Fibroblast of the conjunctiva (primary cell): ENCODE results near the gene PODNL1.

Experiments used
- DNase-seq: peaks from one replicate; pipeline ENCODE4 v3.0.0-alpha.2; 2010; ENCODE audit warnings: low read depth

Gene PODNL1

DNA sequence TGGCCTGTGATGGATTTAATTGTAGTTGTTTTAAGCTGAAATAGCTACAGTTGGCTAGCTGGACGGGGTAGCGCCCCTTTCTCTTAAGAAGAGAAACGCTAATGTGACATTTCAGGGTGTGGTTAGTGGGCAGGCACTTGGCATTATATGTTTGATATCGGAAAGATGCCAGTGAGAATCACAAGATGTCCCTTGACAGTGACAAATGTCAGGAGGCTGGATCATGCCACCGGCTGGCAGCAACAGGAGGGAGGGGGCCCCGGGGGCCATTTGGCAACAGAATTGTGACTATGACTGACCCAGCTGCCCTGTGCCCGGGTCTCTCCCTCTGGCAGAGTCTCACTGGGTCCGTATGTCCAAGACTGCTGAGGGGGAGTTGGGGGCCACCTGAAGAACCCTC, 18.8 kb upstream of the PODNL1 start:
- DNase-seq, result no peak

DNA sequence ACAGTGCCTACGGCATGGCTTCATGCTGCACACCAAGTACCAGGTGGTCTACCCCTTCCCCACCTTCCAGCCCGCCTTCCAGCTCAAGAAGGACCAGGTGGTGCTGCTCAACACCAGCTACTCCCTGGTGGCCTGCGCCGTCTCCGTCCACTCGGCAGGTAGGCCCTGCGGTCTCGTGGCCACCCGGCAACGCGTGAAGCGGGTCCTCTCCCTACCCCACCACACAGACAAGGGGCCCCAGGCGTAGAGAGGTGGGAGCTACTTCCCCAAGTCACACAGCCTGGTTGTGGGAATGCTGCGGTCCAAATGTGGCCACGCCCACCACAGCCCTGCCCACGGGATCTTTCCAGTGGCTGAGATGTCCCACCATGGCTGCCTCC, 18.1 kb upstream of the PODNL1 start:
- no peak for DNase-seq

DNA sequence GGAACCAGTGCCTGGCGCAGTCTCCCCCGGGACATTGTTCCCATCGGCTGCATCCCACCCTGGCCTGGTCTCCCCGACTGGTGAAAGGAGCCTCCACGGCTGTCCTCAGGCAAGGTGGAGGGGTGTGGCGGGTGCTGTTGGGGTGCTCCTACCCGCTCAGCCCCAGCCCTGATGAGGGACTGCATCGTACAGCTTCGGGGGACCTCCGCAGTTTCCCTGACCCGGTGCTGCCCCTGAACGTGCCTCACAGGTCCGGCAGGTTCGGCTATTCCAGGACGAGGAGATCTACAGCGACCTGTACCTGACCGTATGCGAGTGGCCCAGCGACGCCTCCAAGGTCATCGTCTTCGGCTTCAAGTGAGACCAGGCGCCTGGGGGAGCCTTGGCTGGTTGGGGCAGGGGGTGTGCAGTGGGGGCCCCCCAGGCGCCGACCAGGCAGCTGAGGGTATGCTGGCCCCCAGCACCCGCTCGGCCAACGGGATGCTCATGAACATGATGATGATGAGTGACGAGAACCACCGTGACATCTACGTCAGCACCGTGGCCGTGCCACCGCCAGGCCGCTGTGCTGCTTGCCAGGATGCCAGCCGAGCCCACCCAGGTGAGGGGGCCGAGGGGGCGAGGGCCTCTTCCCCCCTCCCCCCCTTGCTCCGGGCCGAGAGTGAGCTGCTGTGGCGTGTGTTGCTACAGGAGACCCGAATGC, 17.6 kb upstream of the PODNL1 start:
- DNase-seq, result no peak

DNA sequence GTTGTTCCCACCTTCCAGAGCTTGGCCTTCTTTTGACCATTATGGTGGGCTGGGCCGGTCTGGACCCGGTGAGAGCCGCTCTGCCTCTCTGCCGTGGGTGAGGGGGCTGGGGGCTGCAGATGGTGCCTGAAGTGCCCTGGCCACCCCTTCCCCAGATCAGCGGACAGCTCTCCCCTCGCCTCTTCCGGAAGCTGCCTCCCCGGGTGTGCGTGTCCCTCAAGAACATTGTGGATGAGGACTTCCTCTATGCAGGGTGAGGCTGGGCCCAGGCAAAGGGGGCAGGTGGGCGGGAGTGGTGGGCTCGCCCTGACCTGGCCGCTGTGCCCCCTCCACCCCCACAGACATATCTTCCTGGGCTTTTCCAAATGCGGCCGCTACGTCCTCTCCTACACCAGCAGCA, 16.0 kb upstream of the PODNL1 start:
- no peak for DNase-seq

DNA sequence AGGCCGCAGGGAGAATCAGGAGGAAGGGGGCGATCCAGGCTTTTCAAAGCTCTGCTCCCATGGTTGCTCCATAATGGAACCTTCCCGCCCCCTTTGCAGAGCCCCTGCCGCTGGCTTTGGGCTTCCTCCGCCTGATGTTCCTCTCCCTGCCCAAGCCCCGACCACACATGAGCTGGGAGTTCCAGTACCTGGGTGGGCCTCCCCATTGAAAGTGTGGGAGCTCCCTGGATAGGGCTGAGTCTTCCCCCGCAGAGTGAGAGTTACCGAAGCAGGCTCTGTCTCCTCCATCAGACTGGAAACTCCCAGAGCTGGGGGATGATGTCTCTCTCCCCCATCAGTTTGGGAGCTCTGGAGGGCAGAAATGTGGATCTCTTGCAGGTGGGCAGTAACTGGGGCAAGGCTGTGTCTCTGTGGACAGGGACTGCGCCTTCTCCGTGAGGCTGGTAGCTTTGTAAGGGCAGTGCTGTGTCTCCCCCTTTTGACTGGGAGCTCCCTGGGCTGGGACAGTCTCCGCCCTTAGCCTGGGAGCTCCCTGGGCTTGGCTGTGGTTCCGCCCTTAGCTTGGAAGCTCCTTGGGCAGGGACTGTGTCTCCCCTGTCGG, 14.8 kb upstream of the PODNL1 start:
- peak; percentile 27 for DNase-seq

DNA sequence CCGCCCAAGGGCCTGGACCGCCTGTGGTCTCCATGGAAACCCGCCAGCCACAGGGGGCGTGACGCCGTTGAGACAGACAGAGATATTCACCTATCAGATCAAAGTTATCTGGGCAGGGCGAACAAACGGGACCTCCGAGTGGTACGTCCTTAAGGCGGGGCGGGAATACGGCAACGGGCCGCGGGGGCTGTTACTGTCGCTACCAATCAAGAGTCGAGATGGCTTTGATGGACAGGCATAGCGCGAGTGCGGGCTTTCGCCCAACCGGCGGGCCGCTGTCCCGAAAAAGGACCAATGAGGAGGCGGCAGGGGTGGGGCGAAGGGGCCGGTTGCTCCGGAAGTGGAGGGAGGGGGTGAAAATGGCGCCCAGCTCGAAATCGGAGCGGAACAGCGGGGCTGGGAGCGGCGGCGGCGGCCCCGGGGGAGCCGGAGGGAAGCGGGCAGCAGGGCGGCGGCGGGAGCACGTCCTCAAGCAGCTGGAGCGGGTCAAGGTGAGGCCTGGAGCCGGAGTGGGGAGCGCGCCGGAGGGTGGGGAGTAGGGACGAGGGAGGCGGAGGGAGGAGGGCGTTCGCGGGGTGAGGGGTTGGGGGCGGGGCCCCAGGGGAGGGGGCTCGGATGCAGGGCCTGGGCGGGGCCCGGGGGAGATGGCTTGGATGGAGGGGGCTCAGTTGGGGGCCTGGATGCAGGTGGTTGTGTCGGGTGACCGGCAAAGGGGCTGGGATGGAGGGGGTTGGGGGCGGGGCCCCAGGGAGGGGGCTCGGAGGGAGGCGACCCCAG, 14.1 kb upstream of the PODNL1 start, which contains the start of gene DCAF15:
Gene DCAF15, plus strand, starts transcription at position 356 of the 777 bp plus-strand sequence. Its CDS starts 4 bp downstream, at position 360.
- peak; percentile 99 for DNase-seq

DNA sequence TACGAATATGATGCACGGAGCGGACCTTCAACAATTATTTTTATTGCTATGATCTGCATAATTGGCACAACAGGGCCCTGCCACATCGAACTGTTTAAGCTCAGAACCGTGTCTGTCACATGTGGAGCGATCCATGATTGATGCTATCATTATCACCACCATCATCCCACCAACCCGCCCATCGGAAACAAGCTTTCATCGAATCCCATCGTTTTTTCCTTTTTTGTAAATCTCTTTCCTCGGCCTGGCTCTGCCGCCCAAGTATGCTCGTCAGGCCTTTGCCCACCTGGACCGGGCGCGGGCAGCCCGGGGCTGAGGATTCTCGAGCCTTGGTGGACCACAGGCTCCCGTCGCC, 13.6 kb upstream of the PODNL1 start:
- no peak for DNase-seq

DNA sequence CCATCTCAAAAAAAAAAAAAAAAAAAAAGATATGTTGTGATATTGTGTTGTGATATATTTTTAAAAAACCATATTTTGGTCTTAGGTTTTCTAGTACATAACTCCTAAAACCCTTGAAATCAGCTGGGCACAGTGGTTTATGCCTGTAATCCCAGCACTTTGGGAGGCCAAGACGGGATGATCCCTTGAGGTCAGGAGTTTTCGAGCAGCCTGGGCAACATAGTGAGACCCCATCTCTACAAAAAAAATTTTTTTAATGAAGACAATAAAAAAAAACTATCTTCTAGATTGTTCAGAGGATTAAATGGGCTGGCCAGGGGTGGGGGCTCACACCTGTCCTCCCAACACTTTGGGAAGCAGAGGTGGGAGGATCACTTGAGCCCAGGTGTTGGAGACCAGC, 12.8 kb upstream of the PODNL1 start:
- no peak for DNase-seq

DNA sequence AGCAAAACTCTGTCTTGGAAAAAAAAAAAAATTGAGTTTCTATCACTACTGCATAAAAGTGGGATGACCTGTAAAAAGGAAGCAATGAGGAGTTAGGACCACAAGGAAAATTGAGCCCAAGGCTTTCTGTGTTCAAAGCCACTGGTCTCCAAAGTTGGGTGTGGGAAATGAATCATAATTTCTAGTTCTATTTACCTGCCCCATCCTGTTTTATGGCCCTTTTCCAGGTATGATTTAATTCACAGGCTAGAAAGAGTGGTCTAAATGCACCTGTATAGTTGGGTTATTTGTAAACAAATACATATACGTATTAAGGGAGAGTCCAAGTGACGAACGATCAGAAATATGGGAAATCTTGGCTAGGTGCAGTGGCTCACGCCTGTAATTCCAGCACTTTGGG, 8.2 kb upstream of the PODNL1 start:
- no peak for DNase-seq

DNA sequence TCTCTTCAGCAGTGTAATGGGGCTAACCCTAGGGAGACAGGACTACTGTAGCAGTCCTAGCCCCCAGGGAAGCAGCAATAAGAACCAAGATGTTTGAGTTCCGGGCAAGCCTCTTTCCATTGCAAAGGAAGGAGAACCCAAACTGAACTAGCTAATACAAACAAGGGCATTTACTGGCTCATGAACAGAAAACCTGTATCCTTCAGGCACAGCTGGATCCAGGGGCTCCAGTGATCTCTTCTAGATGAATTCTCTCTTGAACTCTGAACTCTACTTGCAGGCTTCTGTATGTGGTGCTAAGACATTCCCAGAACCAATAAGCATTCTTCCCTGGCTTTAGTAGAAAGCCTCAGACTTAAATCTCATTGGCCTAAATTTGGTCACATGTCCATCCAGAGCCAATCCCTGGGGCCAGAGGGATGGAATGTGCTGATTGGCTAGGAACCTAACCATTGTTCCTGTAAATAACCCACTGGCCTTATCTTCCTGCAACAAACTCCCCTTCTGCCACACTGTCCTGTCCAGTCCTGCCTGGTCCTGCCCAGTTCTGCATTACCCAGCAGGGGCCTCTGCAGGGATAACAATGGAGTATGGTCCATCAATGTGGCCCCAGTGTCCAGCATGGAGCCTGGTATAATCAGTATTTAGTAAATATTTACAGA, 3.9 kb upstream of the PODNL1 start:
- no peak for DNase-seq

DNA sequence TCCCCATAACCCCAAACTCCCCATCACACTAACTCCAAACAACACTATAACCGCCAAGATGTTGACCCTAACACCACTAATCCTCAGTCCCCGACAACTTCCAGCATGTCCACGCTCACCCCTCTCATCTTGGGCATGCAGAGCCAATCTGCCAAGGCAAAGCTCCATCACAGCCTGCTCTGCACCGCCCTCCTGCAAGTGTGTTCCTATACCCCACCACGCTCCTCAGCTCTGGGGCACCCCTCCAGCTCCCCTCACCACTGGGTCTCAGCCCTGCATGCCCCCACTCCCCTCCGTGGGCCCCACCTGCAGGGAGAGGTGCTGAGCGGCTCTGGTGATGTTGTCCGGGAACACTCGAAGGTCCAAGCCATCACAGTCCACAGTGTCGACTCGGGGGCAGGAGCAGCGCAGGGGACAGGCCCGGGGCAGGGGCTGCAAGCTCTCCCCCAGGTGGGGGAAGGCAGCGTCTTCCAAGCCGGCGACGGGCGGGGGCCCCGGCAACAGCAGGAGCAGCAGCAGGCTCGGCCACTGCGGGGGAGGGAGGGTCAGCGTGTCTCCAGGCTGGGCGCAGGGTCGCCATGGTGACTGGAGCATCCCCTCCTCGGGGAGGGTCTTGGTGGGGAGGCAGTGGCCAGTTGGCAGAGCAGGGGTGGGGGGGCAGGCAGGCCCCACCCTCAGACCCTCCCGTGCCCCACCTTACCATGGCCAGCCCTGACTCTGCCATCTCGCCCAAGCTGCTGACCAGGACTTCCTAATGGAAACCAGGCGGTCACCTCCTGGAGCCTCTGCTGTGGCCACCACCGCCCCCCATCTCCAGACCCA, 527 bp downstream of the PODNL1 start:
- DNase-seq, result no peak

DNA sequence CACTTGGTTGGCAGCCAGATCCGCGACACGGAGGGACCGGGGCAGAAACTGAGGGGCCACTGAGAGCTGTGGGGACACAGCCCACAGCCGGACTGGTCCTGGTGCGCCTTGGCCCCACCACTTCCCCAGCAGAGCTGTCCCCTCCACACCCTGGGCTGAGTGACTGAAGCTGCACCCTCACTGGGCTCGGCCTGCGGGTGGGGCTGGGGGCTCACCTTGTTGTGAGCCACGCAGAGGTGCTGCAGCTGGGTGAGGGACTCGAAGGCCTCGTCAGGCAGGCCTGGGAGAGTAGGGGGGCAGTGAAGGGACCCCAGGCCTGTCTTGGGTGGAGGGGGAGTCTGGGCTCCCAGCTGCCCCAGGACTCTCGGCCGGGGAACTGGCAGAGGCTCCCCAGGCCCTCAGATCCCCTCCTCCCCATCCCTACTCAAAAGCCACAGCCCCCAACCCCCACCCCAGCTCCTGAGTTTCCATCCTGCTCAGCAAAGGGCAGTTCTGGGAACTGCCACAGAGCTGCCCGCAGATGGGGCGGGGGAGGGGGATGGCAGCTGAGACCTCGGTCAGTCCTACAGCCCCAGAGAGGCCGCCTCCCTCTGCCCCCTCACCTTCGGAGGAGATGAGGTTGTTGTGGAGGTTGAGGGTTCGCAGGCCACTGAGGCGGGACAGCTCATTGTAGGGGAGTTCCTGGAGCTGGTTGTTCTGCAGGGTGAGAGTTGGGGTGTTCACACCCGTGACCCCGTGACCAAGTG, 2.3 kb downstream of the PODNL1 start:
- DNase-seq, result no peak

DNA sequence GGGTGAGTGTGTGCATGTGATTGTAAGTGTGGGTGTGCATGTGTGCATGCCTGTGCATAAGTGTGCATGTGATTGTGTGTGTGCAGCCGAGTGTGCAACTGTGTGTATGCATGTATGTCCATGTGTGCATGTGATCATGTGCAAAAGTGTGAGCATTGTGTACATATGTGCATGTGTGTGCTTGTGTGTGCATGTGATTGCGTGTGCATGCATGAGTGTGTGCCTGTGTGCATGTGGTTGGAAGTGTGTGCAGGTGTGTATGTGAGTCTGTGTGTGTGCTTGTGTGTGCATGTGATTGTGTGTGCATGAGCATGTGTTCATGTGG, 3.5 kb downstream of the PODNL1 start:
- DNase-seq, result no peak

DNA sequence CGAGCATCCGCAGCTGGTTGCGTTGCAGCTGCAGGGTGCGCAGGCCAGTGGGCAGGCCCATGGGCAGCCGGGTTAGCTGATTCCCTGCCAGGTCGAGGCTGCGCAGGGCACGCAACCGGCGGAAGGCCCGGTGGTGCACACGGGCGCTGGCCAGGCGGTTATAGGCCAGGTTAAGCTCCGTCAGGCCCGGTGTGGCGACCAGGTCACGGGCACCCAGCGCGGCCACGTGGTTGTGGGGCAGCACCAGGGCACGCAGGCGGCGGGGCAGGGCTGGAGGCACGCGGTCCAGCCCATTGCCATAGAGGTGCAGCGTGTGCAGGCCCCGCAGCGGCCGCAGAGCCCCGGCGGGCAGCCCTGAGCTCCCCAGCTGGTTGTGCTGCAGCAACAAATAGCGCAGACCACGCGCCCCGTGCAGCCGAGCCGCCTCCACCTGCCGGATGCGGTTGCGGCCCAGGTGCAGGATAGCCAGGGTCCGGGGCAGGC, 5.3 kb downstream of the PODNL1 start:
- DNase-seq, result no peak

DNA sequence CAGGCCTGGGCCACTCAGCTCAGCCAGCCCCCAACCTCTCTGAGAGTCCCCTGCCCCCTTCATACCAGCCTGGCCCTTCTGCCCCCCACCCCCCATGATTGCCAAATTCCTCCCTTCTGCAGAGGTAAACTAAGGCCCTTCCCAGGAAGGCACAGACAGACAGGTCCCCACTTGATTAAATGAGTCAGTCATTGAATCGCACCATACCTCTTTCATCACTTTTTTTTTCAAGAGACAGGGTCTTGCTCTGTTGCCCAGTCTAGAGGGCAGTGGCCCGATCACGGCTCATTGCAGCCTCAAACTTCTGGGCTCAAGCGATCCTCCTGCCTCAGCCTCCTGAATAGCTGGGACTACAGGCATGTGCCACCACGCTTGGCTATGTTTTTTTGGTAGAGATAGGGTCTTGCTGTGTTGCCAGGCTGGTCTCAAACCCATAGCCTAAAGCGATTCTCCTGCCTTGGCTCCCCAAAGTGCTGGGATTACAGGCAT, 6.0 kb downstream of the PODNL1 start:
- DNase-seq, result no peak

DNA sequence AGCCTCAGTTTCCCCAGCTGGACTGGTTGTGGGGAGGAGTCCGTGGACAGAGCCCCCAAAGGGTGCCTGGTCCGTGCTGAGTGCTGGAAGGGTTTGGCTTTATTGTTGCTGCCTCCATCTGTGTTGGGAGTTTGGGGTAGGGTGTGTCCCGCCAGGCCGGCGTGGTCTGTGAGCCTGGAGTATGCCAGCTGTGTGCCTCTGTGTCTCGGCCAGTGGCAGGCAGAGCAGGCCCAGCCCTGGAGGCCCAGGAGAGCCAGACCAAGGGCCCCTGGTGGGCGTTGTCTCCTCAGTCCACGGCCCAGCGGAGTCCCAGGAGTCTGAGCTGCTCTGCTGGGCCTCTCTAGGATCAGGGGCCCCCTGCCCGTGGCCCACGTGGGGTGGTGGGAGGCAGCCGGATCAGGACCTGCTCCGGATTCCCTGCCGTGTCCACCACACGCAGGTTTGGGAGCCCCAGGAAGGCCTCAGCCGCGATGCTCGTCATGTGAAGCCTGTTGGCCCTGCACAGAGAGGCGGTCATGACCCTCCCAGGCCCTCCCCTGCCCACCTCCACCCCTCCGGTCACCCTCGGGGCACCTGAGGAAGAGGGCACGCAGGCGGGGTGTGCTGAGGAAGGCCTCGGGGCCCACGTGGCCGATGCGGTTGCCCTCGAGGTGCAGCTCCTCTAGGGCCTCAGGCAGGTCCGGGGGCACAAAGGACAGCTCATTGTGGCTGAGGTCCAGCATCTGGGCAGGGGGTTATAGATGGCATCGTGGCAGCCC, 6.6 kb downstream of the PODNL1 start:
- no peak for DNase-seq

DNA sequence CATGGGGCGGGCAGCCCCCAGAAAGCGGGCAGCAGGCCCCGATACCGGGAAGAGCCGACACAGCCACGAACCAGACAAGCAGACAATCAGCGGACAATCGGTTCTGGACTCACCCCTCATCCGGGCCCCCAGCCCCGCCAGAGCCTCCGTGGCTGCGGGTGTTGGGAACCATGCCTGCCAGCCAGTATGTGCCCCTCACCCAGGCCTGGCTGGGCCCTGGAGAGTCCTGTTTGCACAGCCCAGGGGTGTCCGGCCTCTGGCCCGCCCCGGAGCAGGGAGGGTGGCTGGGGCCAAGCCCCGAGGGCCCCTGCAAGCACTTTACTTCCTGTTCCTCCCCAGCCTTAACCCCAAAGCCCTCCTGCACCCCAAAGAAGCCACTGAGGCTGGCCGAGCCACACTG, 7.8 kb downstream of the PODNL1 start:
- no peak for DNase-seq

DNA sequence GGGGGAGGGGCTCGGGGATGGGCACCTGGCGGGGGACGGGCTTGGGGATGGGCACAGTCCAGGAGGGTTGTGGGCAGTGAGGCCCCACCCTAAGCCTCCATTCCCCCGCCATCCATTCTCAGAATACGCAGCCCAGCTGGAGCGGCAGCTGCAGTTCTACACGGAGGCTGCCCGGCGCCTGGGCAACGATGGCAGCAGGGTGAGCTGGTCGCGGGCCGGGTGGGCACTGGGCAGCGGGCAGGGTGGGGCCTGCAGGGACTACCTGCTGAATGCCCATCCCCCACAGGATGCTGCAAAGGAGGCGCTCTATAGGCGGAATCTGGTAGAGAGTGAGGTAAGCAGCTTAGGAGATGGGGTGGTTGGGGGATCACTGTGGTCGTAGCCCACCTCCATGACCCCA, 8.3 kb downstream of the PODNL1 start:
- no peak for DNase-seq

DNA sequence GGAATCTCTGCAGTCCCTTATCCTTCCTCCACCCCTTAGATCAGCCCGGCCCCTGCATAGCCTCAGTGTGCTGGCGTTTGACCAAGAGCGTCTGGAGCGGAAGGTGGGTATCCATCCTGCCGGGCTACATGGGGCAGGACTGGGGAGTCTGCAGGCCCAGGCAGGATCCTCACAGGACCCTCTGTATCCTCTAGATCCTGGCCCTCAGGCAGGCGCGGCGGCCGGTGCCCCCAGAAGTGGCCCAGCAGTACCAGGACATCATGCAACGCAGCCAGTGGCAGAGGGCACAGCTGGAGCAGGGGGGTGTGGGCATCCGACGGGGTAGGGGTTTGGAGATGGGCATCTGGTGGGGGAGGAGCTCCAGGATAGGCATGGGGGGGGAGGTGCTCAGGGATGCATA, 8.9 kb downstream of the PODNL1 start:
- no peak for DNase-seq

DNA sequence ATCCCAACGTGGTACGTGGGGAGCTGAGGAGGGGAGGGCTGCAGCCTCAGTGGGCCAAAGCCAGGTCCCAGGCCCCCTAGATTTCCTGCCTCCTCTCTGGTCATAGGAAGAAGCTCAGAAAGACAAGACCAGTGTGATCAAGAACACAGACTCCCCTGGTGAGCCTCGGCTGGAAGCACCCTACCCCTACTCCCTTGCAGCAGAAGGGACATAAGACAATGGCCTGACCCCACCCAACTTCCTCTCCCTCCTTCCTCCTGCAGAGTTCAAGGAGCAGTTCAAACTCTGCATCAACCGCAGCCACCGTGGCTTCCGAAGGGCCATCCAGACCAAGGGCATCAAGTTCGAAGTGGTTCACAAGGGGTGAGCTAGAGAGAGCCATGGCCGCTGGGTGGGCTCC, 11.5 kb downstream of the PODNL1 start:
- DNase-seq, result no peak
